ENCODE results near the gene PHKG2.

PHKG2 gene

GRCh38 chr16:30706046-30706445 lies 42.2 kb upstream of the PHKG2 start:
- no peak for DNase-seq (ENCODE audit: low read depth)
- TF ChIP-seq CTCF (IDR thresholded peaks at IDR 0.05; ENCODE audit: low read depth, low read length, missing control alignments), result no peak
- no peak overlapping the region for H3K4me3 ChIP-seq (ENCODE audit: low read depth, low read length)

DNA sequence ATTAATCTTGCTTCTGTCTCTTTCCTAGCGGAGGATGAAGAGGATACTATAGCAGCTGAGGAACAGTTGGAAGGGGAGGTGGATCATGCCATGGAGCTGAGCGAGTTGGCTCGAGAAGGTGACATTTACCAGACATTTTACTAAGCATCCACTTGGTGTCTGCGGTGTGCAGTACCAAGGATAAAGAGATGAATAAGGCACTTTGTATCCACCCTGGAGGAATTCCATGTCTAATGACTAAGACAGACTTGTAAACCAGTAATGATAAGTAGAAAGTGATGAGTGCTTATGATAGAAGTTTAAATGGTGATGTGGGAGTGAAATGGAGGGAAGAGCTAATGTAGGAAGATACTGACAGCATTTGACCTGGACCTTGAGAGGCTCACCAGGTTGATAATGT lies 37.3 kb upstream of the PHKG2 start:
- TF ChIP-seq CTCF (IDR thresholded peaks at IDR 0.05; ENCODE audit: low read depth, low read length, missing control alignments), result no peak
- no peak for DNase-seq (ENCODE audit: low read depth)
- H3K4me3 ChIP-seq (ENCODE audit: low read depth, low read length), result no peak overlapping the region

DNA sequence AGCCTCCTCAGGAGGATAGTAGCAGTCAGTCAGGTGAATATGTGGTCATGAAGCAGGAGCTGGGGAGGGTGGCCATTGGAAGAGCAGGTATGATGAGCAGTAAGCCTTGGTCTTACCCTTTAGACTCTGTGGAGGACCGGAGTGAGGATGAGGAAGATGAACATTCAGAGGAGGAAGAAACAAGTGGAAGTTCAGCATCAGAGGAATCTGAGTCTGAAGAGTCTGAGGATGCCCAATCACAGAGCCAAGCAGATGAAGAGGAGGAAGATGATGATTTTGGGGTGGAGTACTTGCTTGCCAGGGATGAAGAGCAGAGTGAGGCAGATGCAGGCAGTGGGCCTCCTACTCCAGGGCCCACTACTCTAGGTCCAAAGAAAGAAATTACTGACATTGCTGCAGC lies 36.5 kb upstream of the PHKG2 start:
- TF ChIP-seq CTCF (IDR thresholded peaks at IDR 0.05; ENCODE audit: low read depth, low read length, missing control alignments), result no peak
- H3K4me3 ChIP-seq (ENCODE audit: low read depth, low read length), result no peak overlapping the region
- DNase-seq (ENCODE audit: low read depth), result no peak

- H3K4me3 ChIP-seq (ENCODE audit: low read depth, low read length), result no peak overlapping the region
- DNase-seq (ENCODE audit: low read depth), result no peak
- TF ChIP-seq CTCF (IDR thresholded peaks at IDR 0.05; ENCODE audit: low read depth, low read length, missing control alignments), result no peak
Observed at GRCh38 chr16:30715750-30716445, 32.3 kb upstream of the PHKG2 start.

GRCh38 chr16:30720086-30720485 lies 28.1 kb upstream of the PHKG2 start:
- DNase-seq (ENCODE audit: low read depth), result no peak
- no peak for TF ChIP-seq CTCF (IDR thresholded peaks at IDR 0.05; ENCODE audit: low read depth, low read length, missing control alignments)
- H3K4me3 ChIP-seq (ENCODE audit: low read depth, low read length), result no peak overlapping the region

GRCh38 chr16:30720694-30721093 lies 27.5 kb upstream of the PHKG2 start:
- TF ChIP-seq CTCF (IDR thresholded peaks at IDR 0.05; ENCODE audit: low read depth, low read length, missing control alignments), result no peak
- no peak for DNase-seq (ENCODE audit: low read depth)
- H3K4me3 ChIP-seq (ENCODE audit: low read depth, low read length), result no peak overlapping the region

DNA sequence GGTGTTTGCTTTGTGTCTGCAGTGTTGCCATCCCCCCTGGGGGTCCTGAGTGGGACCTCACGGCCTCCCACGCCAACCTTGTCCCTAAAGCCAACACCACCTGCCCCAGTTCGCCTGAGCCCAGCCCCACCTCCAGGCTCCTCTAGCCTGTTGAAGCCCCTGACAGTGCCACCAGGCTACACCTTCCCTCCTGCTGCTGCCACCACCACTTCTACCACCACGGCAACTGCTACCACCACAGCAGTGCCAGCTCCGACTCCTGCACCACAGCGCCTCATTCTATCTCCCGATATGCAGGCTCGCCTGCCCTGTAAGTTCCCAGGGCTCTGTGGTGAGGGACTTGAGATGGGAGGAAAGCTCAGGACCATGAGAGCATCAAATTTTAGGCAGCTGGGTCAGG lies 27.1 kb upstream of the PHKG2 start:
- no peak for TF ChIP-seq CTCF (IDR thresholded peaks at IDR 0.05; ENCODE audit: low read depth, low read length, missing control alignments)
- no peak overlapping the region for H3K4me3 ChIP-seq (ENCODE audit: low read depth, low read length)
- DNase-seq (ENCODE audit: low read depth), result no peak
